HG03135 (cell line): ENCODE results near the gene THAP11.

Experiments used
- ATAC-seq: cut with Tn5 transposase; IDR thresholded peaks from one replicate; pipeline ENCODE4 v1.9.1; 2021; ENCODE audit warnings: mild to moderate bottlenecking, moderate library complexity; ENCODE audit not compliant: unreplicated experiment

The THAP11 gene

DNA sequence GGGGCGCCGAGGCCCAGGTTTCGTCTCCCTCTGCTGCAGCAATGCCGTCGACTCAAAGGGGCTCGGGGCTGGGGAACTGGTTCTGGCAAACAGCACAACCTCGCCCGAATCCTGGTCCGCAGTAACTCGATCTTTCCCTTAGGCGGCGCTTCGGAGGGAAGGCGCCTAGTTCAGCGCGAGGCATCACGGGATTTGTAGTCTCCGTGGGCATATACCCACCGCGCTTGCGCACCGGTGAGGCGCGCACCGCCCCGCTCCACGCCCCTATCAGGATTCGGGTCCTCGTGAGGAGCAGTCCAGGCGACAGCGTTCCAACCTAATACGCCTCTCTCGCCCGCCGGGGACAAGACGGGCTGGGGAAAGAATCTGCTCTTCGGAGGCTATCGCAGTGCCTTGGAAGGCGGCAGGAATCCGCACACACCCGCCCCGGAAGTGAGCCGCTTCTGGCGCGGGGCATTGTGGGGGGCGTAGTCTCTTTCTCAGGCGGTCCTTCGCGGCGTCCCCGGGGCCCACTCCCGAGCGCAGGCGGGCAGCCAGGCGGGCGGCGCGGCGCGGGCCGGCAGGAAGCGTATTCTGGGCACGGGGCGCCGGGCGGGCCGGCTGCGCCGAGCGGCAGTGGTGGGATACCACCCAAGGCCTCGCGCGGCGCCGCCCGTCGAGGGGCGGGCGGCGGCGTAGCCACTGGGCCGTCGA lies at the start of gene THAP11:
Gene THAP11 (plus strand): TSS at position 505 of the 693 bp plus-strand sequence. CDS start 235 bp downstream, outside the sequence.
- peak; percentile 39 for ATAC-seq

GRCh38 chr16:67796099-67796718 lies 45.9 kb upstream of the THAP11 start:
- no peak for ATAC-seq

DNA sequence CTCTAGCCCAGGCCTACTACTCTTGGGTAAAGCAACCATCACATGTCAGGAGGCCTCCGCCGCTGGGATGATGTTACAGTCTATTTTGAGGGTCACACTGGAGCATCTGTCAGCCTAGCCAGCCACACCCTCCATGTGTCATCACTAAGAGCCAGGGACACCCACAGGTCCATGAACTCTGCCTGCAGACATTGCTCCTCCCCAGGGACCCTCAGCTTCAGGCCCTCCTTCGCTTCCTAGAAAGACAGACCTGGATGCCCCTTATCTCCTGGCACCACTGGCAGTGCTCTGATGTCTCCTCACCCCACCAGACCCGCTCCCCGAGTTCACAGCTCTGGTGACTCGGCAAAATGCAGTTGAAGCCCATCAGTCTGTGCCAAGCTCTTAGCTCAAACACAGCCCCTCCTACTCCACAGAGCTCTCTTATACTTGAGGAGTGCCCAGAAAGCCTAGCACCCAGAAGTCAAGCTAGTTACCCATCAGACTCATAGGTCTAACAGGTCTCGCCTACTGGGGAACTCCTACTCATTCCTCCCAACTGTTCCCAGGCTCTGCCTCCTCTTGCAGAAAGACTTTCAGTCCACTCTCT lies 41.7 kb upstream of the THAP11 start:
- ATAC-seq: no peak

DNA sequence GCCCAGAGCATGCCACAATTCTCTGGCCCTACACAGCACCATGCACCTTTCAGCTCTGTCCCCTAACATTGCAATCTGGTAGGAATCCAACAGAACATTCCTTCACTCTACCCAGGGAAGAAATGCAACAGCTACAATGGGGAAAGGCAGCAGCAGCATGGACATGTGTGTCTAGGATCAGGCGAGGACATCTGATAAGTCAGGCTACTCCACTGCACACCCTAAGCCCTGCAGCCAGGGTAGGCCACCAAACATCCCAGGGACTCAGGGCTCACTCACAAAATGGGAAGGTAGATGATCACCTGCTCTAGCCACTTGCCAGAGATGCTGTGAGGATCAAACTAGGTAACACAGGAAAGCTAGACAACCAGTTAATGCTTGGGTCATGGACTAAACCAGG lies 40.9 kb upstream of the THAP11 start:
- no peak for ATAC-seq

DNA sequence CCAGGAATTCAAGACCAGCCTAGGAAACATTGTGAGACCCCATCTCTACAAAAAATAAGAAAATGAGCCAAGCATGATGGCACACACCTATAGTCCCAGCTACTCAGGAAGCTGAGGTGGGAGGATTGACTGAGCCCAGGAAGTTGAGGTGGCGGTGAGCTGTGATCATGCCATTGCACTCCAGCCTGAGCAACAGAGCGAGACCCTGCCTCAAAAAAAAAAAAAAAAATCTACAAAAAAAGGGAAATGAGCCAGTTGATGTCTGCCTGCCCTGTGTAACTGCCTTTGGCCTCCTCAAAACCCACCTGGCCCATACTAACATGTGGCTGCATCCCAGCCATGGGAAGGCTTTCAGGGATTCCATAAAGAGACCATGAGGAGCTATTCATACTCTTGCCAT lies 40.2 kb upstream of the THAP11 start:
- no peak for ATAC-seq

GRCh38 chr16:67803894-67804293 lies 38.2 kb upstream of the THAP11 start:
- ATAC-seq: no peak

- no peak for ATAC-seq
These were observed 37.1 kb upstream of the THAP11 start for GRCh38 chr16:67804853-67805542.

DNA sequence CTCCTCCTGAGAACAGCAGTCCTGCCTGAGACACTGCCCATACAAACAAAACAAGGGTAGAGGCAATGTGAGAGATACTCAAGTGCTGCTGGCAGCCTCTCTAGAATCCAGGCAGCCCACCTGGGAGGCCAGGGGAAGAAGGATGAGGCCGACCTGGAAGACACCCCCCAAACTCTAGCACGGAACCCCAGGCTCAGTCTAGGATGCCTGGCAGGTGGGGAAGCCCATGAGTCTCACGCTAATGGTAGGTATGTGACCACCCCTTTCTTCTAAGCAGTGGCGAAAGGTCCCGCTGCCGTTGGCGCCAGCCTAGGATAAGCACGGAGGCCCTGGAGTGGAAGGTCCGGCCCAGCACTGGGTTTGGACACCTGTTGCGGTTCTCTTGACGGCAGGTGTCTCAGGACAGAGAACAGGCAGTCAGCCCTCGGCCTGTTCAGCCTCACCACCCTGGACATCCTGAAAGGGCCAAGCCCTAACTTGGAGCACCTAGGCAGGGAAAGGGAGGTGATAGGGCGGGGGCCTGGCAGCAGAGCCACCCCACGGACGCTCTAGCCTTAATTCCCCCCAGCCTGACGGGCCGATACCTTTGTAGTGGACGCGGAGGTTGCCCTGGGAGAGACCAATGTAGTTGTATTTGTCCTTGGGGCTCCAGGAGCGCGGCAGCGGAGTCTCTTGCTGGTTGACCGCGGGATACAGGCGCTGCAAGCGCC lies 36.2 kb upstream of the THAP11 start:
- ATAC-seq: peak; percentile 1

GRCh38 chr16:67806428-67807147 lies 35.5 kb upstream of the THAP11 start, which contains the start of the genes RANBP10 and TSNAXIP1:
TSS of gene RANBP10 (minus strand) at chr16:67806560. CDS start at chr16:67806536, 24 bp downstream.
TSS of gene TSNAXIP1 (plus strand) at chr16:67806889. CDS start at chr16:67807150, 261 bp downstream.
- peak; percentile 96 for ATAC-seq

DNA sequence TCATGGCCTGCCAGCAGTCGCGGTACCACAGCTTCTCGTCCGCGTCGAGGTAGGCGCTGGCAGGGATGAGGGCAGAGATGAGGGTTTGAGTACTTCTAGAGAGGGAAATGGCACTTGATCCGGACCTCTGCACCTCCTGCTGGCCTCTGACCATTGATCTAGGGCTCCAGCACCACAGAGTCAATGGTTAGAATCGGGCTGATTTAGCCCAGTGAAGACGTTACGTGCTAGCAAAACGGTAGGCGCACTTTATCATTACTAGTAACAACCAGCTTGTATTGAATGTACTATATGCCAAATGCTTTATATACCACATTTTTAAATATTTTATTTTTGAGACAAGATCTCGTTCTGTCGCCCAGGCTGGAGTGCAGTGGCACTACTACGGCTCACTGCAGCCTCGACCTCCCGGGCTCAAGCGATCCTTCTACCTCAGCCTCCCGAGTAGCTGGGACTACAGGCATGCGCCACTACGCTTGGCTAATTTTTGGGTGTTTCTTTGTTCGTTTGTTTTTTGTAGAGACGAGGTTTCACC lies 34.9 kb upstream of the THAP11 start:
- ATAC-seq: no peak

- no peak for ATAC-seq
These were observed 30.2 kb upstream of the THAP11 start for GRCh38 chr16:67811899-67812298.

GRCh38 chr16:67814567-67814966 lies 27.6 kb upstream of the THAP11 start:
- ATAC-seq: no peak

DNA sequence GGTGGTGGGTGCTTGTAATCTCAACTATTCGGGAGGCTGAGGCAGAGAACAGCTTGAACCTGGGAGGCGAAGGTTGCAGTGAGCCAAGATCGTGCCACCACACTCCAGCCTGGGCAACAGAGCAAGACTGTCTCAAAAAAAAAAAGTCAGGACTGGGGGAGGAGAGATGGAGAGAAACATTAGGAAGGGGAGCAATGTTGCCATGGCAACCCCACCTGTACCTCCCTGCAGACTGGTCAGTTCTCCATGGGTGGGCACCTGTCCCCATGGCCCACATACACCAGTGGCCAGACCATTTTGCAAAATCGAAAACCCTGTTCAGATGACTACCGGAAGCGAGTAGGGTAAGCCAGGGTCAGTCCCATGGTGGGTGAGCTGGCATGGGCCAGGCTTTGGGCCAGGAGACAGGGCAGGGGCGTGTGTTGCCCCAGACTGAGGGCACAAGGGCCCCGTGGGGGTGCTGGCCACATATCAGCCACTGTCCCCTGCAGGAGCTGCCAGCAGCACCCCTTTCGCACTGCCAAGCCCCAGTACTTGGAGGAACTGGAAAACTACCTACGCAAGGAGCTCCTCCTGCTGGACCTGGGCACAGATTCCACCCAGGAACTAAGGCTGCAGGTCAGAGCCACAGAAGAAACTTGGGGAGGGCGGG lies 21.4 kb upstream of the THAP11 start:
- no peak for ATAC-seq

DNA sequence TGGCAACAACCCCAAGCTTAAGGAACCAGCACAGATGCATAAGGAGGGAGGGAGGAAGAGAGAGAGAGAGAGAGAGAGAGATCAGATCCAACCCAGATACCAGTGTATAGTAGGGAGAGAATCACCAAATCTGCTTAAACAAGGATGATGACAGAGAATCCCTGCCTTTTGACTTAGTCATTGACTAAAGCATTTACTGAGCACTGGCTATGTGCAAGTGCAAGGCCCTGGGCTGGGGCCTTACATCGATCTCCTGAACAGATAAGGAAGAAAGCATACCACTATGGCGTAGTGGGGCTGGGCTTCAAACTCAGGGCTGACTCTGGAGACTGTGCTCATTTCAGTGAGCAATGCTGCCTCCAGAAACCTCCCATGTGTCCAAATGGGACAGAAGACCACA lies 19.6 kb upstream of the THAP11 start:
- ATAC-seq: no peak

DNA sequence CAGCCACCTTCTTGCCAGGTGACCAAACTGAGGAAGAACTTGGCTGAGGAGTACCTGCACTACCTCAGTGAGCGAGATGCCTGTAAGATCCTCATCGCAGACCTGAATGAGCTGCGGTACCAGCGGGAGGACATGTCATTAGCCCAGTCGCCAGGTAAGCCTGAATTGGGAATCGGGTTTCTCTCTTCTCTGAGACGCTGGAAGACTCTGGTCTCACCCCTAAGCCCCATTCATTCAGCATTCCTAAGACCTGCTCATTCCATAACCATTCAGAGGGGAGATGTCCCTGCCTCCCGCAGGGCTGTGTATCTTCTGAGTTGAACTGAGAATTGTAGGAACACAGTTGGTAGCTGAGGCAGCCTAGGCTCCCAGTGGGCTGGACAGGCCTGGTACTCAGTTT lies 17.0 kb upstream of the THAP11 start:
- no peak for ATAC-seq

- no peak for ATAC-seq
These were observed 16.2 kb upstream of the THAP11 start for GRCh38 chr16:67825906-67826305.

- no peak for ATAC-seq
These were observed 13.5 kb upstream of the THAP11 start for GRCh38 chr16:67828651-67829050.

- no peak for ATAC-seq
These were observed 9.1 kb upstream of the THAP11 start for GRCh38 chr16:67833030-67833414.

DNA sequence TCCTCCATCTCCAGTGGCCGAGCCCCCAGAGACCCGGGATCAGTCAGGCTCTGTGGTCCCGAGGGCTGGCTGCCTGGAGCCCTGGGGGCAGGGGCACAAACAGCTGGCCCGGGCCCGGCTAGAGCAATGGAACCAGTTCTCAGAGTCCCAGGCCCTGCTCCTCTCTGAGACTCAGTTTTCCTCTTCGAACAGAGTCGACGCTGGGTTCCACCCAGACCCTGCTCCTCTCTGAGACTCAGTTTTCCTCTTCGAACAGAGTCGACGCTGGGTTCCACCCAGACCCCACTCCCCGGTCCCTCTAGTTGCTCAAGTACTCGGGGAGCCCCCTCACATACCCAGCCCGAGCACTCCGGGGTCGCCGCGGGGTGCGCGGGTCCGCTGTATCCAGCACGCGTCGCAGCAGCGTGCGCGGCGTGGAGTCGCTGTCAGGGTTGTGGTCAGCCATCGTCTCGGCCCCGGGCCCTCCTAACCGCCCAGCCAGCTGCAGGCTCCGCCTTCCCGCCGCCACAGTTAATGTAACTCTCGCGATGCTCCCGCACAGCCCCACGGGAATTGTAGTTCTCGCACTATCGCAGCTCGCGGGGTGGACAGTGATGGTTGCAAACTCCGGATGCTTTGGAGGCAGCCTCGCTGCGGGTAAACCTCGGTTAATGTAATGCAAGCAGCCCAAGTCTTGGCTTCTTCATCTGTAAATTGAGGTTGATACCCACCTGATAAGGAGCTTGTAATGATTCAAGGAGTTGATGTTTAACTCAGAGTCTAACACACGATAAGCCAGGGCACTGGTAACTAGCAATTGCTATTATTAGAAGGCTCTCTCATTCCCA lies 8.5 kb upstream of the THAP11 start:
- peak; percentile 93 for ATAC-seq
